Measurements from ENCODE around the gene TNFRSF12A.
A peak's percentile ranks its signal among the peaks of the same experiment; 100 is the strongest.
"Not testable (repeated sequence)": the region's sequence is repeated elsewhere in the genome, so short reads cannot be mapped to it uniquely, and the experiment has no call there.

The TNFRSF12A gene

DNA sequence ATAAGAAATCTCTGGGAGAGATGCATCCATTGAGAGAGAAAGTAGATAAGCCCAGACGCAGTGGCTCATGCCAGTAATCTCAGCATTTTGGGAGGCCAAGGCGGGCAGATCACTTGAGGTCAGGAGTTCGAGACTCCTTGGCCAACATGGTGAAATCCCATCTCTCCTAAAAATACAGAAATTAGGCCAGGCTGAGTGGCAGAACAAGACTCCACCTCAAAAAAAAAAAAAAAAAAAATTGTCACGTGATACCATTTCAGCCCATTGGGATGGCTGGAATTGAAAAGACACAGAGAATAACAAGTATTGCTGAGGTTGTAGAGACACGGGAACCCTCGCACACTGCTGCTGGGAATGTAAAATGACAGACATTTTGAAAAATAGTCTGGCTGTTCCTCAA lies 42.4 kb downstream of the TNFRSF12A start:
- Mint-ChIP-seq H3K9me3 (no peaks in the 10 kb centered on the region), H3K36me3 (ENCODE audit: low read depth) (peaks cover 17% of the 10 kb centered on the region), H3K27ac (no peak overlapping the region), H3K27me3 (no peaks in the 10 kb centered on the region), H3K4me1 (peaks cover 55% of the 10 kb centered on the region), H3K4me3 (no peak overlapping the region)
- no peak for ATAC-seq
- DNase-seq = no peak

DNA sequence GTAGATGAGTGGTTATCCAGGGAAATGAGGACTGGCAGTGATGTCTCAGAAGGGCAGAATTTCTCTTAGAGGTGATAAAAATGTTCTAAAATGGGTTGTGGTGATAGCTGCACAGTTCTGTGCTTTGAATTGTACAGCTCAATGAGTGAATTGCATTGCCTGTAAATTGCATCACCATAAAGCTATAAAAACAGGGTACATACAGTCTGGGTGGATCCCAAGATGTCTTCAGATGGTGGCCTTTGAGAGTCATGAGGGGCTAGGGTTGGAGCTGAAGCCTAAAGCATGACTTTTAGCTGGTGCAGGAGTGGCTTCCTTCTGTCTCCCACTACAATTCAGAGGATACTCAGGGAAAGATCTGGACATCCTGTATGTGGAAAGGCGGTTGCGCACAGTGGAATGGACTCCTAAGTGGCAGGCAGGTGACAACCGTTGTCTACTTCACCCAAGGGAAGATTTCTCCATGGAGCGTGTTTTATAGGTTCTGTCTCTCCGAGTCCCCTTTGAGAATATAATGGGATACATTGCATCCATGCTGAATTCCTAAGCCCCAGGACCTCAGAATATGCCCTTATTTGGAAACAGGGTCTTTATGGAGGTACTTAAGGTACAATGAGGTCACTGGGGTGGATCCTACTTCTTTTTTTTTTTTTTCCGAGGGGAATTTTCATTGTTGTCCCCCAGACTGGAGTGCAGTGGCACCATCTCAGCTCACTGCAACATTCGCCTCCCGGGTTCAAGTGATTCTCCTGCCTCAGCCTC lies 43.6 kb downstream of the TNFRSF12A start:
- ATAC-seq = no peak
- Mint-ChIP-seq H3K27me3 (no peaks in the 10 kb centered on the region), H3K4me3 (no peak overlapping the region), H3K27ac (peak overlapping the region; percentile 100), H3K4me1 (peaks cover 60% of the 10 kb centered on the region), H3K9me3 (no peaks in the 10 kb centered on the region), H3K36me3 (ENCODE audit: low read depth) (peaks cover 29% of the 10 kb centered on the region)
- DNase-seq = no peak

DNA sequence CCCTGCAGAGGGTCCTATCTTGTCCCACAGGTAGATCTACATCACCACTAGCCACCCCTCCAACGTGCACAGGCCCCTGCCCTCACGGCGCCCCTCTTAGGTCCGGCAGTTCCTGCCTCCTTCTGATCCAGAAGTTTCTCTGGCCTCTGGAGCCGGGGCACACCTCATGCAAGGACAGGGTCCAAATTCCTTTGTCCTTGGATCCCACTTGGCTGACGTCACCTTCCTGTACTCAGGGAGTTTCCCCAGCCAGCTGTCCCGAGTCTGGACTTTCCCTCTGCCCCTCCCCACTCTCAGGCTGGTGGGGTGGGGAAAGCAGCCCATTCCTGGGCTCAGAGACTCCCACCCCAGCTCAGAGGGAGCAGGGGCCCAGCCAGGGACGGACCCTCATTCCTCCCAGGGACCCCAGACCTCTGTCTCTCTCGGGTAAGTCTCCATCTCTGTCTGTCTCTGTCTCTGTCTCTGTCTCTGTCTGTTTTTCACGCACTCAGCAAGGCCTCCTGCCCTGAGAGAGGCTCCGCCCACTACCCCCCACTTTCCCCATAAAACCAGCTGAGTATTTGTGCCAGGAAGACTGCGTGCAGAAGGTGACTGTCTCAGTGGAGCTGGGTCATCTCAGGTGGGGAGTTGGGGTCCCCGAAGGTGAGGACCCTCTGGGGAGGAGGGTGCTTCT lies 45.0 kb downstream of the TNFRSF12A start, which contains the start of gene IL32:
Gene IL32 (plus strand): TSS at position 572 of the 673 bp plus-strand sequence. CDS start 172 bp downstream, outside the sequence.
- ATAC-seq (peak; percentile 48), DNase-seq (peak; percentile 76)
- peak within 1 kb of the TSS; percentile 100 for H3K27ac Mint-ChIP-seq
- peaks cover 39% of the 10 kb centered on the region for H3K36me3 Mint-ChIP-seq (ENCODE audit: low read depth)
- peaks cover 63% of the 10 kb centered on the region for H3K4me1 Mint-ChIP-seq
- H3K9me3 Mint-ChIP-seq = no peaks in the 10 kb centered on the region
- no peaks in the 10 kb centered on the region for H3K27me3 Mint-ChIP-seq
- H3K4me3 Mint-ChIP-seq = peak within 1 kb of the TSS; percentile 100

DNA sequence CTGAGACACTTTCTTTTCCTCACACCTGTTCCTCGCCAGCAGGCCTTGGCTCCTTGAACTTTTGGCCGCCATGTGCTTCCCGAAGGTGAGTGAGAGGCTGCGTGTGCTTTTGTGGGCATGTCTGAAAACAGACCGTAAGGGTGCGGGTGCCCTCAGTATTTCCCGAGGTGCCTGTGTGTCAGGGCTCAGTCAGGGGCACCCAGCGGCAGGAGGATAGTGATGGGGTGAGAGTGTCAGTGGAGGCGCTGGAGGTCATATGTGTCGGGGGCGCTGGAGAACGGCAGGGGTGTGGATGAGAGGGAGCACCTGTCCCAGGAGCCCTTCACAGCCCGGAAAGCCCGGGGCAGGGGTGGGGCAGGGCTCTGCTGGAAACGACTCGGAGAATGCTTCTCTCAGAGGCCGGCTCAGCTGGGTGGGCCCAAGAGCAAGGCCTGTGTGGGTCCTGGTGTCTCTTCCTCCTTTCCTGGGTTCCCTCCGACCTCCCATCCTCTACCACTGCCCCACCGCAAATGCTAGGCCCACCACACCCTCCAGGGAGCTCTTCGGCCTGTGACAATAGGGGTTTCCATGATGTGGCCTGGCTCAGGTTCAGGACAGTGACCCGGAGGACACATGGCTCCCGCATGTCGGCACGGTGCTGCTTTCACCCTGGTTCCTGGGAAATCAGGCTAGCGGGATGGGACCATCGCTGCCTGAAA lies 45.7 kb downstream of the TNFRSF12A start:
- Mint-ChIP-seq H3K4me1 (peaks cover 61% of the 10 kb centered on the region), H3K27ac (peak overlapping the region; percentile 100), H3K27me3 (no peaks in the 10 kb centered on the region), H3K4me3 (peak overlapping the region; percentile 100), H3K9me3 (no peaks in the 10 kb centered on the region), H3K36me3 (ENCODE audit: low read depth) (peaks cover 41% of the 10 kb centered on the region)
- DNase-seq = peak; percentile 45
- ATAC-seq = peak; percentile 29

DNA sequence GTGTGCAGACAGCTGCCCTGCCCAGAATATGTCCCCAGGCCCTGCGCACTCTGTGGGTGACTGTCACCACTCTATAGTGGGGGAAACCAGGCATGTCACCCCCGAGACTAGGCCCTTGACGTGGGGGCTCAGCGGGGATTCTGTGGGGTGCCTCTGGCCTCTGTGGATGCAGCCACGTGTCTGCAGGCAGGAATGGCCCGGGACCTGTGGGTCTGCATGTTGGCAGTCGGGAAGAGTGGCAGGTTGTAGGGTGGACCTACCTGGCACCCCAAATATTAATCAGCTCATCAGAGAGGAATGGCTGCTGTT lies 46.2 kb downstream of the TNFRSF12A start:
- H3K4me3 Mint-ChIP-seq = peak overlapping the region; percentile 100
- H3K4me1 Mint-ChIP-seq = peaks cover 64% of the 10 kb centered on the region
- no peak for DNase-seq
- H3K36me3 Mint-ChIP-seq (ENCODE audit: low read depth) = peaks cover 41% of the 10 kb centered on the region
- H3K9me3 Mint-ChIP-seq = no peaks in the 10 kb centered on the region
- ATAC-seq = no peak
- peak overlapping the region; percentile 100 for H3K27ac Mint-ChIP-seq
- H3K27me3 Mint-ChIP-seq = no peaks in the 10 kb centered on the region

DNA sequence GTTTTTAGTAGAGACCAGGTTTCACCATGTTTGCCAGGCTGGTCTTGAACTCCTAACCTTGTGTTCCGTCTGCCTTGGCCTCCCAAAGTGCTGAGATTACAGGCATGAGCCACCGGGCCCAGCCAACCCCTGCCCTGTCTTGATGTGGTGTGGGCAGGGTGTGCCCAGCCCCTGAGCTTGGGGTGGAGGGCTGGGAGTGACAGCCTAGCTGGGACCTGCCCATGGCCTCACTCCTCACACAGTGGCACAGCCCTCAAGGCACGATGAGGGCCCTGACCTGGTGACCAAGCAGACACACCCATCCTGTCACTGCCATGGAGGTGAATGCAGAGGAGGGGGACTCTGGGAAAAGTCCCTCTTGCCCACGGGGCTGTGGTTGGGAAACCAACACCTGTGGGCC lies 48.3 kb downstream of the TNFRSF12A start:
- no peak for ATAC-seq

DNA sequence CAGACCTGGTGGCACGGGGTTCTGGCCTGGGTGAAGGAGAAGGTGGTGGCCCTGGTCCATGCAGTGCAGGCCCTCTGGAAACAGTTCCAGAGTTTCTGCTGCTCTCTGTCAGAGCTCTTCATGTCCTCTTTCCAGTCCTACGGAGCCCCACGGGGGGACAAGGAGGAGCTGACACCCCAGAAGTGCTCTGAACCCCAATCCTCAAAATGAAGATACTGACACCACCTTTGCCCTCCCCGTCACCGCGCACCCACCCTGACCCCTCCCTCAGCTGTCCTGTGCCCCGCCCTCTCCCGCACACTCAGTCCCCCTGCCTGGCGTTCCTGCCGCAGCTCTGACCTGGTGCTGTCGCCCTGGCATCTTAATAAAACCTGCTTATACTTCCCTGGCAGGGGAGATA lies 49.0 kb downstream of the TNFRSF12A start:
- H3K27ac Mint-ChIP-seq = peak overlapping the region; percentile 76
- H3K9me3 Mint-ChIP-seq, H3K27me3 Mint-ChIP-seq, DNase-seq, ATAC-seq: not testable (repeated sequence)
- H3K4me3 Mint-ChIP-seq = peak overlapping the region; percentile 25
- H3K36me3 Mint-ChIP-seq (ENCODE audit: low read depth) = peaks cover 43% of the 10 kb centered on the region
- H3K4me1 Mint-ChIP-seq = peaks cover 65% of the 10 kb centered on the region

More for the DNA sequence above, 48.3 kb downstream of the TNFRSF12A start:
- Mint-ChIP-seq H3K27ac (peak overlapping the region; percentile 96), H3K4me3 (peak overlapping the region; percentile 100), H3K36me3 (ENCODE audit: low read depth) (peaks cover 41% of the 10 kb centered on the region), H3K9me3 (no peaks in the 10 kb centered on the region), H3K27me3 (no peaks in the 10 kb centered on the region), H3K4me1 (peaks cover 62% of the 10 kb centered on the region)
- DNase-seq = no peak

DNA sequence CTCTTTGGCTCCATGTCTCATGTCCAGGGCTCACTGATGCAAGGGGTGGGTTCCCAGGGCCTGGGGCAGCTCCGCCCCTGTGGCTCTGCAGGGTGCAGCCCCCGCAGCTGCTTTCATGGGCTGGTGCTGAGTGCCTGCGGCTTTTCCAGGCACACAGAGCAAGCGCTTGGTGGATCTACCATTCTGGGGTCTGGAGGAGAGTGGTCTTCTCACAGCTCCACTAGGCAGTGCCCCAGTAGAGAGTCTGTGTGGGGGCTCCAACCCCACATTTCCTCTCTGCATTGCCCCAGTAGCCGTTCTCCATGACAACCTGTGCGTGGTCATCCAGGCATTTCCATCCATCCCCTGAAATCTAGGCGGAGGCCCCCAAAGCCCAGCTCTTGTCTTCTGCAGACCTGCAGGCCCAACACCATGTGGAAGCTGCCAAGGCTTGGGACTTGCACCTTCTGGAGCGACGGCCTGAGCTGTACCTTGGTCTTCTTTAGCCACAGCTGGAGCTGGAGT lies 50.5 kb downstream of the TNFRSF12A start:
- DNase-seq = no peak

DNA sequence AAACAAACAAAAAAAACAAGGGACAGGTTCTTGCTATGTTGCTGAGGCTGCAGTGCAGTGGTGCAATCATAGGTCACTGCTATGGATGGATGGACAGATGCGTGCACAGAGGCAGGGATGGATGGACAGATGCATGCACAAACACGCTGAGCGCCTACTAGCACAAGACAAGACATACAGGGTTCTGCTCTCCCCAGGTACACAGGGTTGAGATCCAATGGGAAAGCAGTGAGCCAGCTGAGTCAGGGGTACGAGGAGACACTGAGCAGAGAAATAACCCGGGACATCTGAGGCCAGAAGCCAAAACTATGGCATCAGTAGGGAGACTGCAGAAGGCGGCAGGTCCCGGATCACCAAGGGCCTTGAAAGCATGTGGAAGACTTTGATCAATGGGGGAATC lies 51.5 kb downstream of the TNFRSF12A start:
- Mint-ChIP-seq H3K27ac (peak overlapping the region; percentile 29), H3K27me3 (no peaks in the 10 kb centered on the region), H3K4me1 (peaks cover 76% of the 10 kb centered on the region), H3K4me3 (no peak overlapping the region), H3K36me3 (ENCODE audit: low read depth) (peaks cover 33% of the 10 kb centered on the region), H3K9me3 (no peaks in the 10 kb centered on the region)
- DNase-seq = no peak
- no peak for ATAC-seq

More for the DNA sequence above, 50.5 kb downstream of the TNFRSF12A start:
- H3K9me3 Mint-ChIP-seq = no peaks in the 10 kb centered on the region
- ATAC-seq = no peak
- H3K27me3 Mint-ChIP-seq = no peaks in the 10 kb centered on the region
- H3K27ac Mint-ChIP-seq = peak overlapping the region; percentile 76
- H3K4me3 Mint-ChIP-seq = peak overlapping the region; percentile 7
- H3K36me3 Mint-ChIP-seq (ENCODE audit: low read depth) = peaks cover 41% of the 10 kb centered on the region
- H3K4me1 Mint-ChIP-seq = peaks cover 67% of the 10 kb centered on the region

Data from activated naive CD8-positive, alpha-beta T cell treated with anti-CD3 and anti-CD28 coated beads, Interleukin-2, amount 50 U/mL, for 24 hours (primary cell).